SU-DHL-6 (cell line): Measurements from ENCODE around the gene FZD4.
"Not testable (repeated sequence)": the region's sequence is repeated elsewhere in the genome, so short reads cannot be mapped to it uniquely, and the experiment has no call there.

ENCODE experiments used
- H2AFZ ChIP-seq: fragments of 200-600 bp; sonication (generic); 2 replicates; pipeline ENCODE4 v1.6.1; 2014; ENCODE audit warnings: low read depth, mild to moderate bottlenecking, moderate library complexity, mixed read lengths, antibody characterized with exemption, low read length; ENCODE audit not compliant: severe bottlenecking
- H3F3A ChIP-seq: fragments of 200-600 bp; shearing (Covaris generic); 2 replicates; pipeline ENCODE4 v1.6.0; 2016; ENCODE audit warnings: antibody characterized with exemption, mild to moderate bottlenecking; ENCODE audit not compliant: insufficient read depth
- H3K27ac ChIP-seq: fragments of 200-600 bp; sonication (generic); 2 replicates; pipeline ENCODE4 v1.5.1; 2016; ENCODE audit warnings: low read depth, mild to moderate bottlenecking, low read length, moderate library complexity, mixed read lengths
- H3K27me3 ChIP-seq: fragments of 200-600 bp; sonication (generic), shearing (Covaris generic); 2 replicates; pipeline ENCODE4 v1.6.0; 2014; ENCODE audit warnings: mild to moderate bottlenecking, low read length
- H3K36me3 ChIP-seq: fragments of 200-600 bp; sonication (generic); 2 replicates; pipeline ENCODE4 v1.6.1; 2014; ENCODE audit warnings: mild to moderate bottlenecking, low read length, mixed read lengths
- H3K4me2 ChIP-seq: fragments of 300-600, 200-600 bp; shearing (Covaris generic), sonication (generic); 2 replicates; pipeline ENCODE4 v1.6.0; 2014; ENCODE audit warnings: low read length, low read depth, mild to moderate bottlenecking; ENCODE audit not compliant: poor library complexity, severe bottlenecking
- H3K4me3 ChIP-seq: fragments of 200-600 bp; sonication (generic); 2 replicates; pipeline ENCODE4 v1.5.1; 2014; ENCODE audit warnings: antibody characterized with exemption, low read length, mild to moderate bottlenecking, mixed read lengths; ENCODE audit not compliant: insufficient read depth, poor library complexity, severe bottlenecking
- H3K79me2 ChIP-seq: fragments of 200-600 bp; sonication (generic); 2 replicates; pipeline ENCODE4 v1.6.1; 2014; ENCODE audit warnings: mild to moderate bottlenecking, low read length, moderate library complexity; ENCODE audit not compliant: insufficient read depth
- H3K9ac ChIP-seq: fragments of 200-600 bp; sonication (generic); 2 replicates; pipeline ENCODE4 v1.7.0; 2014; ENCODE audit warnings: mild to moderate bottlenecking, low read length
- H3K9me2 ChIP-seq: fragments of 200-600 bp; sonication (generic); replicated peaks from 2 replicates; pipeline ENCODE4 v1.6.1; 2014; ENCODE audit warnings: low read length; ENCODE audit not compliant: insufficient read depth
- H3K9me3 ChIP-seq: fragments of 200-600 bp; sonication (generic); 2 replicates; pipeline ENCODE4 v1.6.1; 2014; ENCODE audit warnings: low read length, mixed read lengths; ENCODE audit not compliant: insufficient read depth
- H4K20me1 ChIP-seq: fragments of 200-600 bp; sonication (generic); 2 replicates; pipeline ENCODE4 v1.6.1; 2014; ENCODE audit warnings: low read depth, mild to moderate bottlenecking, antibody characterized with exemption, low read length, moderate library complexity, mixed read lengths
- CTCF ChIP-seq: fragments of 200-600 bp; sonication (generic); IDR thresholded peaks from one replicate; pipeline ENCODE4 v1.5.1; 2017; ENCODE audit warnings: antibody characterized with exemption, mild to moderate bottlenecking, low read length, moderate library complexity; ENCODE audit not compliant: insufficient read depth, poor library complexity, severe bottlenecking
- EZH2phosphoT487 ChIP-seq: fragments of 200-600 bp; sonication (generic), shearing (Covaris generic); conservative IDR thresholded peaks from 2 replicates; pipeline ENCODE4 v1.6.1; 2018; ENCODE audit warnings: mild to moderate bottlenecking, antibody characterized with exemption, low read length, moderate library complexity, mixed read lengths

Gene FZD4

GRCh38 chr11:86972734-86973133, 17.5 kb upstream of the FZD4 start:
- H3K4me3 ChIP-seq: no peak overlapping the region
- TF ChIP-seq CTCF: no peak
- TF ChIP-seq EZH2phosphoT487: no peak

GRCh38 chr11:86969258-86969657, 14.1 kb upstream of the FZD4 start:
- Histone ChIP-seq H3K9me2 (no peaks in the 10 kb centered on the region), H2AFZ (no peak overlapping the region), H3K4me3 (no peak overlapping the region), H3K9ac (no peak overlapping the region), H3K36me3 (no peaks in the 10 kb centered on the region), H4K20me1 (no peaks in the 10 kb centered on the region), H3K27me3 (no peaks in the 10 kb centered on the region), H3K9me3 (no peaks in the 10 kb centered on the region), H3K4me2 (no peak overlapping the region), H3K27ac (no peak overlapping the region), H3K79me2 (no peaks in the 10 kb centered on the region), H3F3A (no peaks in the 10 kb centered on the region)
- no peak for TF ChIP-seq CTCF

More at GRCh38 chr11:86972734-86973133, 17.5 kb upstream of the FZD4 start:
- Histone ChIP-seq H3K27me3 (no peaks in the 10 kb centered on the region), H2AFZ (no peak overlapping the region), H3K27ac (no peak overlapping the region), H3K79me2 (no peaks in the 10 kb centered on the region), H3K4me2 (no peak overlapping the region), H3K36me3 (no peaks in the 10 kb centered on the region), H3F3A (no peaks in the 10 kb centered on the region), H3K9me3 (no peaks in the 10 kb centered on the region), H3K9ac (no peak overlapping the region), H3K9me2 (no peaks in the 10 kb centered on the region), H4K20me1 (no peaks in the 10 kb centered on the region)

- H3K9ac ChIP-seq, H2AFZ ChIP-seq, H3F3A ChIP-seq, H3K9me2 ChIP-seq, H3K4me2 ChIP-seq, H3K27me3 ChIP-seq, H3K27ac ChIP-seq, H3K36me3 ChIP-seq, H3K9me3 ChIP-seq, H3K79me2 ChIP-seq, H3K4me3 ChIP-seq, H4K20me1 ChIP-seq: not testable (repeated sequence)
Measured at GRCh38 chr11:86967601-86968000, 12.4 kb upstream of the FZD4 start.

- Histone ChIP-seq H3K27ac (no peak overlapping the region), H3K27me3 (no peaks in the 10 kb centered on the region), H3F3A (no peaks in the 10 kb centered on the region), H2AFZ (no peak overlapping the region), H4K20me1 (no peaks in the 10 kb centered on the region), H3K79me2 (no peaks in the 10 kb centered on the region), H3K36me3 (no peaks in the 10 kb centered on the region), H3K4me2 (no peak overlapping the region), H3K9ac (no peak overlapping the region), H3K4me3 (no peak overlapping the region), H3K9me3 (no peaks in the 10 kb centered on the region), H3K9me2 (no peaks in the 10 kb centered on the region)
- TF ChIP-seq EZH2phosphoT487: no peak
- TF ChIP-seq CTCF: no peak
Measured at GRCh38 chr11:86957976-86958646, 2.9 kb upstream of the FZD4 start.
